Measurements from ENCODE around the gene PFKFB1.

Gene PFKFB1

GRCh38 chrX:54994099-54994498, at the start of gene PFKFB1:
Gene PFKFB1, minus strand, starts transcription at chrX:54994188. Its CDS starts 181 bp downstream, at chrX:54994007.
- in situ Hi-C loops (cut with HindIII; ENCODE audit: low sequenced_read_pairs), result no loop called here

- in situ Hi-C loops (cut with HindIII; ENCODE audit: low sequenced_read_pairs), result no loop called here
These were observed 47.5 kb upstream of the PFKFB1 start for GRCh38 chrX:55041514-55041913.

- in situ Hi-C loops (cut with HindIII; ENCODE audit: low sequenced_read_pairs), result no loop called here
These were observed 45.5 kb upstream of the PFKFB1 start for GRCh38 chrX:55039471-55039870.

- in situ Hi-C loops (cut with HindIII; ENCODE audit: low sequenced_read_pairs), result no loop called here
These were observed 39.4 kb upstream of the PFKFB1 start for GRCh38 chrX:55033429-55033828.

GRCh38 chrX:55030271-55031205, 36.5 kb upstream of the PFKFB1 start, which contains the start of gene ALAS2:
Gene ALAS2, minus strand, starts transcription at chrX:55030977. Its CDS starts 4,977 bp downstream, at chrX:55026000.
- in situ Hi-C loops (cut with HindIII; ENCODE audit: low sequenced_read_pairs), result no loop called here

- in situ Hi-C loops (cut with HindIII; ENCODE audit: low sequenced_read_pairs), result no loop called here
These were observed 35.3 kb upstream of the PFKFB1 start for GRCh38 chrX:55029291-55029690.

GRCh38 chrX:55028611-55029010, 34.6 kb upstream of the PFKFB1 start:
- in situ Hi-C loops (cut with HindIII; ENCODE audit: low sequenced_read_pairs), result no loop called here

GRCh38 chrX:55028040-55028439, 34.1 kb upstream of the PFKFB1 start:
- in situ Hi-C loops (cut with HindIII; ENCODE audit: low sequenced_read_pairs), result no loop called here

- in situ Hi-C loops (cut with HindIII; ENCODE audit: low sequenced_read_pairs), result no loop called here
These were observed 32.9 kb upstream of the PFKFB1 start for GRCh38 chrX:55026840-55027239.

GRCh38 chrX:55026143-55026542, 32.2 kb upstream of the PFKFB1 start:
- in situ Hi-C loops (cut with HindIII; ENCODE audit: low sequenced_read_pairs), result no loop called here

- in situ Hi-C loops (cut with HindIII; ENCODE audit: low sequenced_read_pairs), result no loop called here
These were observed 20.9 kb upstream of the PFKFB1 start for GRCh38 chrX:55014897-55015299.

- in situ Hi-C loops (cut with HindIII; ENCODE audit: low sequenced_read_pairs), result no loop called here
These were observed 17.3 kb upstream of the PFKFB1 start for GRCh38 chrX:55011294-55011693.

- in situ Hi-C loops (cut with HindIII; ENCODE audit: low sequenced_read_pairs), result no loop called here
These were observed 14.8 kb upstream of the PFKFB1 start for GRCh38 chrX:55008571-55009358.

- in situ Hi-C loops (cut with HindIII; ENCODE audit: low sequenced_read_pairs), result no loop called here
These were observed 13.7 kb upstream of the PFKFB1 start for GRCh38 chrX:55007656-55008055.

GRCh38 chrX:55006827-55007621, 13.0 kb upstream of the PFKFB1 start:
- in situ Hi-C loops (cut with HindIII; ENCODE audit: low sequenced_read_pairs), result no loop called here

GRCh38 chrX:55005256-55005655, 11.3 kb upstream of the PFKFB1 start:
- in situ Hi-C loops (cut with HindIII; ENCODE audit: low sequenced_read_pairs), result no loop called here

GRCh38 chrX:55004231-55004630, 10.2 kb upstream of the PFKFB1 start:
- in situ Hi-C loops (cut with HindIII; ENCODE audit: low sequenced_read_pairs), result no loop called here

GRCh38 chrX:54999717-55000598, 6.0 kb upstream of the PFKFB1 start, which contains the start of gene APEX2:
Gene APEX2, plus strand, starts transcription at chrX:55000363. Its CDS starts 60 bp downstream, at chrX:55000423.
- in situ Hi-C loops (cut with HindIII; ENCODE audit: low sequenced_read_pairs), result no loop called here

- in situ Hi-C loops (cut with HindIII; ENCODE audit: low sequenced_read_pairs), result no loop called here
These were observed 1.6 kb upstream of the PFKFB1 start for GRCh38 chrX:54995621-54996020.
